Esophagus squamous epithelium (tissue), 4 donors: Measurements from ENCODE around the gene LSMEM2.

Experiments used
- POLR2A ChIP-seq, 4 donors: fragments of 450-650 bp; IDR thresholded peaks; one replicate each; pipeline ENCODE4 v1.6.1; 2017; ENCODE audit warnings: antibody characterized with exemption in 4 of 4, mild to moderate bottlenecking in 4 of 4, moderate library complexity in 3 of 4
- TF ChIP-seq, protein P1 (sequence below), 6 experiments: fragments of 450-650 bp in 4 of 6; fragments of 200-600 bp in 2 of 6; sonication (generic) in 2 of 6; IDR thresholded peaks; one replicate each; pipeline ENCODE4 v1.5.1; 2016 to 2019; ENCODE audit warnings: antibody characterized with exemption in 6 of 6, mild to moderate bottlenecking in 4 of 6, moderate library complexity in 4 of 6

DNA sequence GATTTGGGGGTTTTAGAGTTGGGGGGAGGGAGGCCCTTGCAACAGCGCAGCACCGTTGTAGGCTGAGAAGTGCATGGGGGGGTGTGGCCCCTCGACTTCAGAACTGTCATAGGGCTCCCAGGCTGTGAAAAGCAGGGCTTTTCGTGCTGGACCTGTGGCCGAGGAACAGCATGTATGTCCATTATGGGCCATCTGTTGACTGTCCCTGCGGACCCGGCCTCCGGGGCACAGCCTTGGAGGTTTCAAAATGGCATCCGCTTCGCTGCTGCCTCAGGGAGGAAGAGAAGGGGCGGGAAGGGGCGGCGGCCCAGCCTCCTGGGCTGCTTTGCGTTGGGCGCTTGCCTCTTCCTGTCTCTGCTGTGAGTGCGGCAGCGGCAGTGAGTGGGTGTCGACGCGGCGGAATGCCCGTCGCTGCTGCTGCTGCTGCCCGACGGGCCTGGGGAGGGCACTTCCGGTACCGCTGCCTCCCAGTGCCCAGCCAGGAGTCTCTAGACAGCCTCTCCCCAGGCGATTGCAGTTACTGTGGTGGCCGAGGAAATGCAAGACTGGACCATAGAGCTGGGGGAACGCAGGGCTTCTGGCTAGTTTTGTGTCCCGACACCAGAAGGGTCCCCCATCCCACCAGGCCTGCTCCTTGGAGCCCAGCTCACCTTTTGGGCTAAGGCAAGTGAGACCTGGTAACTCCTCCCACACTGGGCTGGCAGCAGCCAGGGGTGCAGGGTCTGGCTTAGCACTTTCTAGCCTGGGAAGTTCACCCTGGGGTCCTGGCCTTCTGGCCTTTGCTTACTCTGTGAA, 40.9 kb upstream of the LSMEM2 start:
- TF ChIP-seq, protein P1, sequence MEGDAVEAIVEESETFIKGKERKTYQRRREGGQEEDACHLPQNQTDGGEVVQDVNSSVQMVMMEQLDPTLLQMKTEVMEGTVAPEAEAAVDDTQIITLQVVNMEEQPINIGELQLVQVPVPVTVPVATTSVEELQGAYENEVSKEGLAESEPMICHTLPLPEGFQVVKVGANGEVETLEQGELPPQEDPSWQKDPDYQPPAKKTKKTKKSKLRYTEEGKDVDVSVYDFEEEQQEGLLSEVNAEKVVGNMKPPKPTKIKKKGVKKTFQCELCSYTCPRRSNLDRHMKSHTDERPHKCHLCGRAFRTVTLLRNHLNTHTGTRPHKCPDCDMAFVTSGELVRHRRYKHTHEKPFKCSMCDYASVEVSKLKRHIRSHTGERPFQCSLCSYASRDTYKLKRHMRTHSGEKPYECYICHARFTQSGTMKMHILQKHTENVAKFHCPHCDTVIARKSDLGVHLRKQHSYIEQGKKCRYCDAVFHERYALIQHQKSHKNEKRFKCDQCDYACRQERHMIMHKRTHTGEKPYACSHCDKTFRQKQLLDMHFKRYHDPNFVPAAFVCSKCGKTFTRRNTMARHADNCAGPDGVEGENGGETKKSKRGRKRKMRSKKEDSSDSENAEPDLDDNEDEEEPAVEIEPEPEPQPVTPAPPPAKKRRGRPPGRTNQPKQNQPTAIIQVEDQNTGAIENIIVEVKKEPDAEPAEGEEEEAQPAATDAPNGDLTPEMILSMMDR (IDR thresholded peaks at IDR 0.05) = no peak
- TF ChIP-seq POLR2A (IDR thresholded peaks at IDR 0.05) = peak in 3 of 4 donors; percentile 57 to 81 (median 67)
